Karpas-422 (cell line): ENCODE data around the gene EEFSEC. TPM values are rescaled to one million over a fixed set of nuclear protein-coding genes. Genes with fewer than 3 reads are reported as not detected.

Experiments used
- DNase-seq: peaks from one replicate; pipeline ENCODE4 v3.0.0-alpha.2; 2015
- H2AFZ ChIP-seq: fragments of 200-600 bp; sonication (generic); 2 replicates; pipeline ENCODE4 v1.6.1; 2014; ENCODE audit warnings: antibody characterized with exemption, low read length, mixed read lengths
- H3K27ac ChIP-seq: fragments of 200-600 bp; sonication (generic); 2 replicates; pipeline ENCODE4 v1.5.1; 2014; ENCODE audit warnings: mild to moderate bottlenecking, low read length, moderate library complexity
- H3K27me3 ChIP-seq: fragments of 200-600 bp; sonication (generic); 2 replicates; pipeline ENCODE4 v1.6.1; 2014; ENCODE audit warnings: low read length, mixed read lengths
- H3K36me3 ChIP-seq: fragments of 200-600 bp; sonication (generic); 2 replicates; pipeline ENCODE4 v1.6.1; 2014; ENCODE audit warnings: low read length, mixed read lengths; ENCODE audit not compliant: insufficient read depth
- H3K4me1 ChIP-seq: fragments of 200-600 bp; sonication (generic); 2 replicates; pipeline ENCODE4 v1.6.1; 2014; ENCODE audit warnings: mild to moderate bottlenecking, low read length, mixed read lengths
- H3K4me2 ChIP-seq: fragments of 200-600 bp; sonication (generic); 2 replicates; pipeline ENCODE4 v1.6.1; 2014; ENCODE audit warnings: low read length, low read depth, mild to moderate bottlenecking; ENCODE audit not compliant: poor library complexity, severe bottlenecking
- H3K4me3 ChIP-seq: fragments of 200-600 bp; sonication (generic); 2 replicates; pipeline ENCODE4 v1.5.1; 2014; ENCODE audit warnings: mild to moderate bottlenecking, antibody characterized with exemption, low read length, mixed read lengths
- H3K79me2 ChIP-seq: fragments of 200-600 bp; sonication (generic); 2 replicates; pipeline ENCODE4 v1.6.1; 2014; ENCODE audit warnings: mild to moderate bottlenecking, low read length, mixed read lengths
- H3K9ac ChIP-seq: fragments of 200-600 bp; sonication (generic); 2 replicates; pipeline ENCODE4 v1.6.0; 2014; ENCODE audit warnings: low read length
- H3K9me2 ChIP-seq: fragments of 200-600 bp; sonication (generic), shearing (Covaris generic); replicated peaks from 2 replicates; pipeline ENCODE4 v1.6.0; 2014; ENCODE audit warnings: mild to moderate bottlenecking, low read length, moderate library complexity; ENCODE audit not compliant: insufficient read depth
- H3K9me3 ChIP-seq: fragments of 300-700, 200-600 bp; sonication (generic); 2 replicates; pipeline ENCODE4 v1.6.1; 2014; ENCODE audit warnings: low read length, mixed read lengths
- H4K20me1 ChIP-seq: fragments of 200-600 bp; sonication (generic); 2 replicates; pipeline ENCODE4 v1.6.1; 2014; ENCODE audit warnings: mild to moderate bottlenecking, antibody characterized with exemption, low read length, low read depth; ENCODE audit not compliant: insufficient read depth
- total RNA-seq: library from RNA; depleted of rRNA; stranded (reverse); fragments of >200 nt; shearing (Covaris generic); gene quantifications from 2 replicates; pipeline ENCODE4 v1.2.3, GENCODE V29; 2014; ENCODE audit warnings: low replicate concordance

Gene EEFSEC
- total RNA-seq, 1 experiment from 2014 or later, result 10.1 TPM

GRCh38 chr3:128182656-128183055 is 29.4 kb downstream of the EEFSEC start:
- DNase-seq, result no peak
- peaks cover 44% of the 10 kb centered on the region for H3K4me1 ChIP-seq
- H3K4me2 ChIP-seq, result no peak overlapping the region
- H2AFZ ChIP-seq, result no peak overlapping the region
- H3K9ac ChIP-seq, result no peak overlapping the region
- H3K4me3 ChIP-seq, result no peak overlapping the region
- H3K9me2 ChIP-seq, result no peaks in the 10 kb centered on the region
- H3K27ac ChIP-seq, result no peak overlapping the region
- peaks cover 5% of the 10 kb centered on the region; the same call in 1 of the 2 replicates for H3K36me3 ChIP-seq
- peaks cover 3% of the 10 kb centered on the region; the same call in 1 of the 2 replicates for H3K9me3 ChIP-seq
- no peaks in the 10 kb centered on the region for H3K27me3 ChIP-seq
- peaks cover 87% of the 10 kb centered on the region for H3K79me2 ChIP-seq
- H4K20me1 ChIP-seq, result no peaks in the 10 kb centered on the region

GRCh38 chr3:128185630-128186447 is 32.6 kb downstream of the EEFSEC start:
- H3K36me3 ChIP-seq, result peaks cover 5% of the 10 kb centered on the region; the same call in 1 of the 2 replicates
- H3K4me1 ChIP-seq, result peaks cover 23% of the 10 kb centered on the region
- H3K9me3 ChIP-seq, result peaks cover 3% of the 10 kb centered on the region; the same call in 1 of the 2 replicates
- H4K20me1 ChIP-seq, result no peaks in the 10 kb centered on the region
- H3K9me2 ChIP-seq, result no peaks in the 10 kb centered on the region
- H3K27me3 ChIP-seq, result no peaks in the 10 kb centered on the region
- H3K9ac ChIP-seq, result no peak overlapping the region
- no peak overlapping the region for H3K4me2 ChIP-seq
- no peak overlapping the region for H2AFZ ChIP-seq
- H3K4me3 ChIP-seq, result no peak overlapping the region
- no peak for DNase-seq
- peaks cover 71% of the 10 kb centered on the region for H3K79me2 ChIP-seq
- no peak overlapping the region for H3K27ac ChIP-seq

- H3K27ac ChIP-seq, result peak overlapping the region; percentile 55
- H4K20me1 ChIP-seq, result no peaks in the 10 kb centered on the region
- H3K4me3 ChIP-seq, result no peak overlapping the region
- H3K9ac ChIP-seq, result peak overlapping the region; percentile 6; the same call in 1 of the 2 replicates
- H3K4me1 ChIP-seq, result peaks cover 23% of the 10 kb centered on the region
- H3K9me3 ChIP-seq, result peaks cover 3% of the 10 kb centered on the region; the same call in 1 of the 2 replicates
- peaks cover 67% of the 10 kb centered on the region for H3K79me2 ChIP-seq
- H3K9me2 ChIP-seq, result no peaks in the 10 kb centered on the region
- no peak overlapping the region for H2AFZ ChIP-seq
- H3K4me2 ChIP-seq, result peak overlapping the region; percentile 47
- no peaks in the 10 kb centered on the region for H3K27me3 ChIP-seq
- no peak for DNase-seq
- peaks cover 5% of the 10 kb centered on the region; the same call in 1 of the 2 replicates for H3K36me3 ChIP-seq
Observed at GRCh38 chr3:128187495-128187894, 34.2 kb downstream of the EEFSEC start.

- no peak for DNase-seq
- Histone ChIP-seq H3K27me3 (no peaks in the 10 kb centered on the region), H3K36me3 (peaks cover 5% of the 10 kb centered on the region; the same call in 1 of the 2 replicates), H3K79me2 (peaks cover 69% of the 10 kb centered on the region), H2AFZ (no peak overlapping the region), H3K27ac (no peak overlapping the region), H3K4me2 (no peak overlapping the region), H4K20me1 (no peaks in the 10 kb centered on the region), H3K9me3 (peaks cover 3% of the 10 kb centered on the region; the same call in 1 of the 2 replicates), H3K9ac (no peak overlapping the region), H3K4me3 (no peak overlapping the region), H3K9me2 (no peaks in the 10 kb centered on the region), H3K4me1 (peaks cover 23% of the 10 kb centered on the region)
Observed at GRCh38 chr3:128188326-128188725, 35.0 kb downstream of the EEFSEC start.

GRCh38 chr3:128188956-128189355 is 35.7 kb downstream of the EEFSEC start:
- no peaks in the 10 kb centered on the region for H4K20me1 ChIP-seq
- H3K9me3 ChIP-seq, result peaks cover 3% of the 10 kb centered on the region; the same call in 1 of the 2 replicates
- H3K4me3 ChIP-seq, result no peak overlapping the region
- DNase-seq, result no peak
- peaks cover 5% of the 10 kb centered on the region; the same call in 1 of the 2 replicates for H3K36me3 ChIP-seq
- H3K27me3 ChIP-seq, result no peaks in the 10 kb centered on the region
- H3K4me2 ChIP-seq, result no peak overlapping the region
- no peak overlapping the region for H3K9ac ChIP-seq
- peaks cover 23% of the 10 kb centered on the region for H3K4me1 ChIP-seq
- H2AFZ ChIP-seq, result no peak overlapping the region
- H3K27ac ChIP-seq, result no peak overlapping the region
- H3K9me2 ChIP-seq, result no peaks in the 10 kb centered on the region
- peaks cover 63% of the 10 kb centered on the region for H3K79me2 ChIP-seq

- H3K4me3 ChIP-seq, result no peak overlapping the region
- H3K36me3 ChIP-seq, result no peaks in the 10 kb centered on the region
- peaks cover 25% of the 10 kb centered on the region for H3K4me1 ChIP-seq
- H3K9me2 ChIP-seq, result no peaks in the 10 kb centered on the region
- H3K27ac ChIP-seq, result no peak overlapping the region
- no peak overlapping the region for H2AFZ ChIP-seq
- DNase-seq, result no peak
- no peaks in the 10 kb centered on the region for H3K9me3 ChIP-seq
- H3K79me2 ChIP-seq, result peaks cover 49% of the 10 kb centered on the region
- no peaks in the 10 kb centered on the region for H3K27me3 ChIP-seq
- no peaks in the 10 kb centered on the region for H4K20me1 ChIP-seq
- no peak overlapping the region for H3K4me2 ChIP-seq
- no peak overlapping the region for H3K9ac ChIP-seq
Observed at GRCh38 chr3:128190501-128190900, 37.2 kb downstream of the EEFSEC start.

GRCh38 chr3:128192131-128192530 is 38.9 kb downstream of the EEFSEC start:
- H3K36me3 ChIP-seq, result no peaks in the 10 kb centered on the region
- H2AFZ ChIP-seq, result no peak overlapping the region
- H3K4me2 ChIP-seq, result no peak overlapping the region
- no peaks in the 10 kb centered on the region for H3K9me2 ChIP-seq
- no peaks in the 10 kb centered on the region for H3K27me3 ChIP-seq
- H3K4me1 ChIP-seq, result peaks cover 20% of the 10 kb centered on the region
- H3K9ac ChIP-seq, result no peak overlapping the region
- no peak overlapping the region for H3K4me3 ChIP-seq
- no peak overlapping the region for H3K27ac ChIP-seq
- H4K20me1 ChIP-seq, result no peaks in the 10 kb centered on the region
- peaks cover 38% of the 10 kb centered on the region for H3K79me2 ChIP-seq
- H3K9me3 ChIP-seq, result no peaks in the 10 kb centered on the region
- no peak for DNase-seq

- Histone ChIP-seq H3K4me1 (peaks cover 9% of the 10 kb centered on the region), H3K27me3 (no peaks in the 10 kb centered on the region), H3K27ac (no peak overlapping the region), H2AFZ (no peak overlapping the region), H4K20me1 (no peaks in the 10 kb centered on the region), H3K9me2 (no peaks in the 10 kb centered on the region), H3K4me2 (no peak overlapping the region), H3K9me3 (no peaks in the 10 kb centered on the region), H3K4me3 (no peak overlapping the region), H3K79me2 (peaks cover 28% of the 10 kb centered on the region), H3K36me3 (no peaks in the 10 kb centered on the region), H3K9ac (no peak overlapping the region)
- DNase-seq, result no peak
Observed at GRCh38 chr3:128193168-128193567, 39.9 kb downstream of the EEFSEC start.
